OCI-LY7 (cell line): ENCODE measurements around the gene TSPAN11.

Experiments
- CTCF ChIP-seq: fragments of 200-600 bp; sonication (generic); conservative IDR thresholded peaks from 2 replicates; pipeline ENCODE4 v1.5.1; 2014; ENCODE audit warnings: mild to moderate bottlenecking, antibody characterized with exemption, low read length, moderate library complexity, mixed read lengths
- EZH2phosphoT487 ChIP-seq: fragments of 200-600 bp; sonication (generic); IDR thresholded peaks from 2 replicates; pipeline ENCODE4 v1.6.1; 2018; ENCODE audit warnings: low read depth, borderline replicate concordance, mild to moderate bottlenecking, mixed run types, antibody characterized with exemption, low read length, moderate library complexity, mixed read lengths

GRCh38 chr12:31026202-31026601, 99.7 kb downstream of the TSPAN11 start:
- TF ChIP-seq CTCF: no peak
- TF ChIP-seq EZH2phosphoT487: no peak
